Tibial nerve (tissue), 4 donors: Measurements from ENCODE around the gene ANGPTL4. TPM values are rescaled to one million over a fixed set of nuclear protein-coding genes. Genes with fewer than 3 reads are reported as not detected.
A peak's percentile ranks its signal among the peaks of the same experiment; 100 is the strongest.
"Not testable (repeated sequence)": the region's sequence is repeated elsewhere in the genome, so short reads cannot be mapped to it uniquely, and the experiment has no call there.

Source experiments
- DNase-seq, 2 donors: peaks; one replicate each; pipeline ENCODE4 v3.0.0-alpha.2; 2019; ENCODE audit warnings: low spot score in 2 of 2
- H3K27ac ChIP-seq, 4 donors: fragments of 200-600 bp; sonication (generic) in 3 of 4; one replicate each; pipeline ENCODE4 v1.5.1; 2017 to 2019; ENCODE audit warnings: mild to moderate bottlenecking in 1 of 4
- H3K27me3 ChIP-seq, 2 donors: fragments of 200-600 bp; sonication (generic) in 1 of 2; one replicate each; pipeline versions ENCODE4 v1.5.1 to v1.6.0; 2017 to 2019
- H3K36me3 ChIP-seq, 3 donors: fragments of 200-600 bp; sonication (generic); one replicate each; pipeline ENCODE4 v1.5.1; 2018 to 2019
- H3K4me1 ChIP-seq, 4 donors: fragments of 200-600 bp; sonication (generic) in 3 of 4; one replicate each; pipeline ENCODE4 v1.5.1; 2017 to 2019
- H3K4me3 ChIP-seq, 4 donors: fragments of 200-600 bp; sonication (generic) in 3 of 4; one replicate each; pipeline ENCODE4 v1.5.1; 2017 to 2019; ENCODE audit warnings: mild to moderate bottlenecking in 1 of 4, moderate library complexity in 1 of 4
- H3K9me3 ChIP-seq, 4 donors: fragments of 200-600 bp; sonication (generic) in 3 of 4; one replicate each; pipeline ENCODE4 v1.5.1; 2017 to 2019
- EP300 ChIP-seq, 2 donors: sonication (generic); formaldehyde crosslinking; IDR thresholded peaks; one replicate each; pipeline ENCODE4 v1.6.1; 2017; ENCODE audit warnings: antibody characterized with exemption in 2 of 2, mild to moderate bottlenecking in 1 of 2
- POLR2A ChIP-seq, 2 donors: fragments of 450-650 bp; IDR thresholded peaks; one replicate each; pipeline ENCODE4 v1.6.1; 2017; ENCODE audit warnings: antibody characterized with exemption in 2 of 2, mild to moderate bottlenecking in 2 of 2, moderate library complexity in 2 of 2
- WGBS, 2 donors: methylation state at CpG; one replicate each; pipeline ENCODE4 v1.1.5; 2018; 5-methylcytosine and 5-hydroxymethylcytosine counted together
- total RNA-seq, 4 donors: library from RNA; depleted of rRNA; stranded (reverse); fragments of >200 nt; gene quantifications; one replicate each; pipeline ENCODE4 v1.1.0, GENCODE V29; 2016
- TF ChIP-seq, protein P1 (sequence below), 5 experiments: fragments of 200-600 bp in 3 of 5; fragments of 450-650 bp in 2 of 5; sonication (generic) in 3 of 5; IDR thresholded peaks; one replicate each; pipeline ENCODE4 v1.5.1; 2016 to 2019; ENCODE audit warnings: antibody characterized with exemption in 5 of 5, mild to moderate bottlenecking in 3 of 5, moderate library complexity in 2 of 5

Gene ANGPTL4
- total RNA-seq, 4 donors from 2014 or later = 52.2 to 256 (median 75.6) TPM

GRCh38 chr19:8371011-8371804 lies 7.3 kb downstream of the ANGPTL4 start:
- H3K4me1 ChIP-seq = peaks cover 0 to 66% (median 37%) of the 10 kb centered on the region in 4 donors
- H3K4me3 ChIP-seq = peak overlapping the region in 1 of 4 donors; percentile 37
- TF ChIP-seq, protein P1, sequence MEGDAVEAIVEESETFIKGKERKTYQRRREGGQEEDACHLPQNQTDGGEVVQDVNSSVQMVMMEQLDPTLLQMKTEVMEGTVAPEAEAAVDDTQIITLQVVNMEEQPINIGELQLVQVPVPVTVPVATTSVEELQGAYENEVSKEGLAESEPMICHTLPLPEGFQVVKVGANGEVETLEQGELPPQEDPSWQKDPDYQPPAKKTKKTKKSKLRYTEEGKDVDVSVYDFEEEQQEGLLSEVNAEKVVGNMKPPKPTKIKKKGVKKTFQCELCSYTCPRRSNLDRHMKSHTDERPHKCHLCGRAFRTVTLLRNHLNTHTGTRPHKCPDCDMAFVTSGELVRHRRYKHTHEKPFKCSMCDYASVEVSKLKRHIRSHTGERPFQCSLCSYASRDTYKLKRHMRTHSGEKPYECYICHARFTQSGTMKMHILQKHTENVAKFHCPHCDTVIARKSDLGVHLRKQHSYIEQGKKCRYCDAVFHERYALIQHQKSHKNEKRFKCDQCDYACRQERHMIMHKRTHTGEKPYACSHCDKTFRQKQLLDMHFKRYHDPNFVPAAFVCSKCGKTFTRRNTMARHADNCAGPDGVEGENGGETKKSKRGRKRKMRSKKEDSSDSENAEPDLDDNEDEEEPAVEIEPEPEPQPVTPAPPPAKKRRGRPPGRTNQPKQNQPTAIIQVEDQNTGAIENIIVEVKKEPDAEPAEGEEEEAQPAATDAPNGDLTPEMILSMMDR (IDR thresholded peaks at IDR 0.05) = no peak
- TF ChIP-seq POLR2A (IDR thresholded peaks at IDR 0.05) = no peak
- no peak for TF ChIP-seq EP300 (IDR thresholded peaks at IDR 0.05)
- H3K9me3 ChIP-seq = no peaks in the 10 kb centered on the region
- WGBS, 2 donors = 75 to 78% methylated on average over 18 to 23 of the region's 28 CpGs
- H3K36me3 ChIP-seq = peaks cover 0 to 39% (median 0%) of the 10 kb centered on the region in 3 donors
- H3K27me3 ChIP-seq = no peaks in the 10 kb centered on the region
- H3K27ac ChIP-seq = peak overlapping the region; percentile 10 to 93 (median 59)
- no peak for DNase-seq

GRCh38 chr19:8373867-8374813 lies 10.2 kb downstream of the ANGPTL4 start:
- DNase-seq = peak; percentile 73 to 80
- Histone ChIP-seq H3K4me3 (no peak overlapping the region), H3K4me1 (peaks cover 0 to 37% (median 15%) of the 10 kb centered on the region in 4 donors), H3K9me3 (no peaks in the 10 kb centered on the region), H3K27me3 (no peaks in the 10 kb centered on the region), H3K36me3 (peaks cover 0 to 47% (median 0%) of the 10 kb centered on the region in 3 donors), H3K27ac (peak overlapping the region; percentile 62 to 93 (median 76))
- WGBS, 2 donors = 67 to 69% methylated on average over 25 to 26 of the region's 26 CpGs
- TF ChIP-seq POLR2A (IDR thresholded peaks at IDR 0.05) (no peak), EP300 (IDR thresholded peaks at IDR 0.05) (peak; percentile 75 to 80)
- TF ChIP-seq, protein P1 (IDR thresholded peaks at IDR 0.05) = peak in 2 of 5 experiments; percentile 26 to 30

DNA sequence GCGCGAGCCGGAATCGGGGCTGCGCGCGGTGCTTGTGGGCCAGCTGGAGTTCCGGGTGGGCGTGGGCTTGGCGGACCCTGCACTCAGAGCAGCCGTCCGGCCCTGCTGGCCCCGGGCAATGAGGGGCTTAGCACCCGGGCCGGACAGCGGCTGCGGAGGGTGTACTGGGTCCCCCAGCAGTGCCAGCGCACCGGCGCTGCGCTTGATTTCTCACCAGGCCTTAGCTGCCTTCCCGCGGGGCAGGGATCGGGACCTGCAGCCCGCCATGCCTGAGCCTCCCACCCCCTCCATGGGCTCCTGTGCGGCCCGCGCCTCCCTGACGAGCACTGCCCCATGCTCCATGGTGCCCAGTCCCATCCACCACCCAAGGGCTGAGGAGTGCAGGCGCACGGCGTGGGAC lies 11.8 kb downstream of the ANGPTL4 start:
- DNase-seq, H3K9me3 ChIP-seq, H3K4me3 ChIP-seq, H3K27me3 ChIP-seq: not testable (repeated sequence)
- WGBS, 2 donors = 92 to 95% methylated on average over 13 to 28 of the region's 32 CpGs
- H3K4me1 ChIP-seq = peaks cover 0 to 25% (median 9%) of the 10 kb centered on the region in 4 donors
- H3K36me3 ChIP-seq = peaks cover 0 to 47% (median 0%) of the 10 kb centered on the region in 3 donors
- H3K27ac ChIP-seq = peak overlapping the region in 2 of 4 donors; percentile 88 to 93

DNA sequence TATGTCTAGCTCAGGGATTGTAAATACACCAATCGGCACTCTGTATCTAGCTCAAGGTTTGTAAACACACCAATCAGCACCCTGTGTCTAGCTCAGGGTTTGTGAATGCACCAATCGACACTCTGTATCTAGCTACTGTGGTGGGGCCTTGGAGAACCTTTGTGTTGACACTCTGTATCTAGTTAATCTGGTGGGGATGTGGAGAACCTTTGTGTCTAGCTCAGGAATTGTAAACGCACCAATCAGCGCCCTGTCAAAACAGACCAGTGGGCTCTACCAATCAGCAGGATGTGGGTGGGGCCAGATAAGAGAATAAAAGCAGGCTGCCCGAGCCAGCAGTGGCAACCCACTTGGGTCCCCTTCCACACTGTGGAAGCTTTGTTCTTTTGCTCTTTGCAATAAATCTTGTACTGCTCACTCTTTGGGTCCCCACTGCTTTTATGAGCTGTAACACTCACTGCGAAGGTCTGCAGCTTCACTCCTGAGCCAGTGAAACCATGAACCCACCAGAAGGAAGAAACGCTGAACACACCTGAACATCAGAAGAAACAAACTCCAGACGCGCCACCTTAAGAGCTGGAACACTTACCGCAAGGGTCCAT lies 12.5 kb downstream of the ANGPTL4 start:
- not testable (repeated sequence) for H3K27me3 ChIP-seq, H3K4me3 ChIP-seq, H3K27ac ChIP-seq, DNase-seq, H3K9me3 ChIP-seq
- WGBS, 2 donors = 80 to 86% methylated on average over 9 to 10 of the region's 10 CpGs
- Histone ChIP-seq H3K4me1 (peaks cover 0 to 19% (median 6%) of the 10 kb centered on the region in 4 donors), H3K36me3 (peaks cover 0 to 42% (median 0%) of the 10 kb centered on the region in 3 donors)

GRCh38 chr19:8377598-8377997 lies 13.6 kb downstream of the ANGPTL4 start:
- H3K27ac ChIP-seq = no peak overlapping the region
- TF ChIP-seq POLR2A (IDR thresholded peaks at IDR 0.05) (no peak), EP300 (IDR thresholded peaks at IDR 0.05) (no peak)
- TF ChIP-seq, protein P1 (IDR thresholded peaks at IDR 0.05) = no peak
- peaks cover 0 to 13% (median 6%) of the 10 kb centered on the region in 4 donors for H3K4me1 ChIP-seq
- peaks cover 0 to 39% (median 0%) of the 10 kb centered on the region in 3 donors for H3K36me3 ChIP-seq
- no peaks in the 10 kb centered on the region for H3K9me3 ChIP-seq
- no peak overlapping the region for H3K4me3 ChIP-seq
- no peaks in the 10 kb centered on the region for H3K27me3 ChIP-seq
- DNase-seq = no peak
- WGBS, 2 donors = 40 to 65% methylated on average over 1 of the region's 1 CpG

DNA sequence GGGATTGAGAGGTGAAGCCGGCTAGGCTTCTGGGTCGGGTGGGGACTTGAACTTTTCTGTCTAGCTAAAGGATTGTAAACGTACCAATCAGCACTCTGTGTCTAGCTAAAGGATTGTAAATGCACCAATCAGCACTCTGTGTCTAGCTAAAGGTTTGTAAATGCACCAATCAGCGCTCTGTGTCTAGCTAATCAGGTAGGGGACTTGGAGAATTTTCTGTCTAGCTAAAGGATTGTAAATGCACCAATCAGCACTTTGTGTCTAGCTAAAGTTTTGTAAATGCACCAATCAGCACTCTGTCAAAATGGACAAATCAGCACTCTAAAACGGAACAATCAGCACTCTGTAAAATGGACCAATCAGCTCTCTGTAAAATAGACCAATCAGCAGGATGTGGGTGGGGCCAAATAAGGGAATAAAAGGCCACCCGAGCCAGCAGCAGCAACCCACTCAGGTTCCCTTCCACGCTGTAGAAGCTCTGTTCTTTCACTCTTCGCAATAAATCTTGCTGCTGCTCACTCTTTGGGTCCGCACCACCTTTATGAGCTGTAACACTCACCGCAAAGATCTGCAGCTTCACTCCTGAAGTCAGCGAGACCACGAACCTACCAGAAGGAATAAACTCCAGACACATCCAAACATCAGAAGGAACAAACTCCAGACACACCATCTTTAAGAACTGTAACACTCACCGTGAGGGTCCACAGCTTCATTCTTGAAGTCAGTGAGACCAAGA lies 15.4 kb downstream of the ANGPTL4 start:
- WGBS, 2 donors = 94 to 95% methylated on average over 13 of the region's 13 CpGs
- H3K4me3 ChIP-seq, H3K27me3 ChIP-seq, H3K27ac ChIP-seq, H3K4me1 ChIP-seq, DNase-seq, H3K9me3 ChIP-seq: not testable (repeated sequence)
- peaks cover 0 to 23% (median 0%) of the 10 kb centered on the region in 3 donors for H3K36me3 ChIP-seq

DNA sequence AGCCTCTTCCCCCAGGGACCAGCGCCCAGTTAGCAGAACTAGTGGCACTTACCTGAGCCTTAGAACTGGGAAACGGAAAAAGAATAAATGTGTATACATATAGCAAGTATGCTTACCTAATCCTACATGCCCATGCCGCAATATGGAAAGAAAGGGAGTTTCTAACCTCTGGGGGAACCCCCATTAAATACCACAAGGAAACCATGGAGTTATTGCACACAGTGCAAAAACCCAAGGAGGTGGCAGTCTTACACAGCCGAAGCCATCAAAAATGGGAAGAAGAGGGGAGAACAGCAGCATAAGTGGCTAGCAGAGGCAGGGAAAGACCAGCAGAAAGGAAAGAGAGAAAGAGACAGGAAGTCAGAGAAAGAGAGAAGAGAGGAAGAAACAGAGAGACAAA lies 20.6 kb downstream of the ANGPTL4 start:
- not testable (repeated sequence) for H3K4me3 ChIP-seq, H3K27ac ChIP-seq, DNase-seq, H3K27me3 ChIP-seq, H3K9me3 ChIP-seq, H3K4me1 ChIP-seq
- 84 to 96% methylated on average over 4 of the region's 4 CpGs for WGBS, 2 donors
- peaks cover 0 to 17% (median 0%) of the 10 kb centered on the region in 3 donors for H3K36me3 ChIP-seq

DNA sequence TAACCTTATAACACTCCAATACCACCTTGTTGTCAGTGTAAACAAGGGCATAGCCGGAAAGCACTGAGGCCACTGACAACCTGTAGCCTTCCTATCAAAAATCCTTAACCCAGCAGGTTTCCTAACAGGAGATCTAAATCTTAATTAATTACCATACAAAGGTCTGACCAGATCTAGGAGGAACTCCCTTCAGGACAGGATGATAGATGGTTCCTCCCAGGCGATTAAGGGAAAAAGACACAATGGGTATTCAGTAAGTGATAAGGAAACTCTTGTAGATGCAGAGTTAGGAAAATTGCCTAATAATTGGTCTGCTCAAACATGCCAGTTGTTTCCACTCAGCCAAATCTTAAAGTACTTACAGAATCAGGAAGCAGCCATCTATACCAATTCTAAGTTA lies 21.1 kb downstream of the ANGPTL4 start:
- not testable (repeated sequence) for H3K27ac ChIP-seq, H3K9me3 ChIP-seq, H3K27me3 ChIP-seq, DNase-seq, H3K4me3 ChIP-seq, H3K4me1 ChIP-seq
- WGBS, 2 donors = 68 to 69% methylated on average over 2 of the region's 2 CpGs
- peaks cover 0 to 17% (median 0%) of the 10 kb centered on the region in 3 donors for H3K36me3 ChIP-seq
